HepG2 (cell line): ENCODE data around the gene AIFM1. TPM values are rescaled to one million over a fixed set of nuclear protein-coding genes. Genes with fewer than 3 reads are reported as not detected.

Experiments used
- CHD4 ChIP-seq: fragments of 200-600 bp; sonication (generic); IDR thresholded peaks from 2 replicates; pipeline ENCODE4 v1.7.0; 2017; ENCODE audit warnings: mild to moderate bottlenecking, low read length, borderline replicate concordance
- DR1 ChIP-seq: sonication (generic); formaldehyde crosslinking; IDR thresholded peaks from 2 replicates; pipeline ENCODE4 v1.8.0; 2021; ENCODE audit warnings: mild to moderate bottlenecking, missing genetic modification reagents, inconsistent platforms
- HMGA1 ChIP-seq: sonication (generic); formaldehyde crosslinking; conservative IDR thresholded peaks from 2 replicates; pipeline ENCODE4 v1.4.0; 2020; ENCODE audit warnings: missing genetic modification reagents
- HNRNPUL1 ChIP-seq: fragments of 200-400 bp; formaldehyde crosslinking; IDR thresholded peaks from 2 replicates; pipeline ENCODE4 v1.6.1; 2017; ENCODE audit warnings: low read depth, mild to moderate bottlenecking, low read length, moderate library complexity
- IRF2 ChIP-seq: IDR thresholded peaks from 2 replicates; pipeline ENCODE4 v1.6.1; 2018; ENCODE audit warnings: missing genetic modification reagents, missing compliant biosample characterization
- KDM5A ChIP-seq: fragments of 200-600 bp; sonication (generic); IDR thresholded peaks from 2 replicates; pipeline ENCODE4 v1.7.0; 2018; ENCODE audit warnings: antibody characterized with exemption, mild to moderate bottlenecking, low read length, borderline replicate concordance
- MBNL3 ChIP-seq: fragments of 250-450 bp; sonication (Bioruptor Pico); conservative IDR thresholded peaks from 2 replicates; pipeline ENCODE4 v1.8.0; 2022; ENCODE audit warnings: mild to moderate bottlenecking, inconsistent platforms
- RFX1 ChIP-seq: fragments of 450-650 bp; IDR thresholded peaks from 2 replicates; pipeline ENCODE4 v1.6.1; 2017
- RFXANK ChIP-seq: IDR thresholded peaks from 2 replicates; pipeline ENCODE4 v1.6.1; 2016
- ZFP37 ChIP-seq: sonication (generic); formaldehyde crosslinking; IDR thresholded peaks from 2 replicates; pipeline ENCODE4 v1.4.0; 2020; ENCODE audit warnings: missing genetic modification reagents, borderline replicate concordance
- ZNF143 ChIP-seq: sonication (generic); formaldehyde crosslinking; IDR thresholded peaks from 2 replicates; pipeline ENCODE4 v1.4.0; 2020; ENCODE audit warnings: missing genetic modification reagents
- ZNF589 ChIP-seq: sonication (generic); formaldehyde crosslinking; conservative IDR thresholded peaks from 2 replicates; pipeline ENCODE4 v1.8.0; 2022; ENCODE audit warnings: mild to moderate bottlenecking, moderate library complexity, missing genetic modification reagents
- ZNF713 ChIP-seq: sonication (generic); formaldehyde crosslinking; IDR thresholded peaks from 2 replicates; pipeline ENCODE4 v1.4.0; 2020; ENCODE audit warnings: mild to moderate bottlenecking, missing genetic modification reagents
- ZNF850 ChIP-seq: sonication (generic); formaldehyde crosslinking; conservative IDR thresholded peaks from 2 replicates; pipeline ENCODE4 v1.9.0; 2021; ENCODE audit warnings: mild to moderate bottlenecking, missing genetic modification reagents
- polyA plus RNA-seq, 8 experiments: library from polyadenylated mRNA; depleted of rRNA in 3 of 8; stranded (reverse) in 7 of 8; unstranded in 1 of 8; fragments of >200 nt; fragmentation: Illumina TruSeq in 4 of 8; extraction: Trizol in 4 of 8; gene quantifications; 2 replicates each; pipeline versions ENCODE4 v1.2.1 to v1.2.3, GENCODE V29; 2011 to 2016; ENCODE audit warnings: low read depth in 4 of 8, missing spikeins in 1 of 8, mixed read lengths in 1 of 8; ENCODE audit not compliant: insufficient read depth in 1 of 8
- total RNA-seq, 5 experiments: library from RNA; depleted of rRNA; stranded (reverse); fragments of >200 nt; fragmentation: Illumina TruSeq; extraction: Trizol; gene quantifications; 2 replicates each; pipeline ENCODE4 v1.2.3, GENCODE V29; 2016; ENCODE audit warnings: low read depth in 1 of 5
- TF ChIP-seq, protein P1 (sequence below): IDR thresholded peaks from 2 replicates; pipeline ENCODE4 v1.6.1; 2016; ENCODE audit warnings: low read depth, missing genetic modification reagents, missing compliant biosample characterization
- TF ChIP-seq, protein P2 (sequence below): sonication (generic); formaldehyde crosslinking; IDR thresholded peaks from 2 replicates; pipeline ENCODE4 v1.9.0; 2022; ENCODE audit warnings: missing genetic modification reagents, mild to moderate bottlenecking, borderline replicate concordance
- TF ChIP-seq, protein P3 (sequence below): sonication (generic); formaldehyde crosslinking; IDR thresholded peaks from 2 replicates; pipeline ENCODE4; 2020; ENCODE audit warnings: missing genetic modification reagents, mild to moderate bottlenecking, borderline replicate concordance

The AIFM1 gene
- total and polyA plus RNA-seq, 2 of the 13 experiments (the other 11 are each of a cell fraction or from before 2014, with no cell fraction given): 42.8 to 46.9 TPM

DNA sequence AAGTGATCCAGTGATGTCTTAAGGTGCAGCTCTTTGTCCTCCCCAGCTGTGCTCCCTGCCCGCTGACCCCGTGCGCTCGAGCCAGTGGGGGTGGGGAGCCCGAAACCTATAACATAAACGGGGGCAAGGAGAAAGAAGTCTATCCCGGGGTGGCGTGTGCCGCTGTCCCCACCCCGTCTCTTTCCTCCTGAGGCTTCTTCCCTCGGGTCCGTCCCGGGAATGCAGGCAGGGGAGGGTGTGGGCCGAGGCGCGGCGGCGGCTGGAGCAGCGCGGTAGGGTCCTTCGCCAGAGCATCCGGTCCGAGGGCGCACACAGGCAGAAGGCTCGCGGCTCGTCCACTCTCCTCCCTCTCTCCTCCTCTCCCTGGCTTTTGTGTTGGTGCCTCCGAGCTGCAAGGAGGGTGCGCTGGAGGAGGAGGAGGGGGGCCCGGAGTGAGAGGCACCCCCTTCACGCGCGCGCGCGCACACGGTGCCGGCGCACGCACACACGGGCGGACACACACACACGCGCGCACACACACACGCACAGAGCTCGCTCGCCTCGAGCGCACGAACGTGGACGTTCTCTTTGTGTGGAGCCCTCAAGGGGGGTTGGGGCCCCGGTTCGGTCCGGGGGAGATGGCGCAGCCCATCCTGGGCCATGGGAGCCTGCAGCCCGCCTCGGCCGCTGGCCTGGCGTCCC is 5.9 kb upstream of the AIFM1 start, which contains the start of gene RAB33A (continued):
- TF ChIP-seq, protein P1, sequence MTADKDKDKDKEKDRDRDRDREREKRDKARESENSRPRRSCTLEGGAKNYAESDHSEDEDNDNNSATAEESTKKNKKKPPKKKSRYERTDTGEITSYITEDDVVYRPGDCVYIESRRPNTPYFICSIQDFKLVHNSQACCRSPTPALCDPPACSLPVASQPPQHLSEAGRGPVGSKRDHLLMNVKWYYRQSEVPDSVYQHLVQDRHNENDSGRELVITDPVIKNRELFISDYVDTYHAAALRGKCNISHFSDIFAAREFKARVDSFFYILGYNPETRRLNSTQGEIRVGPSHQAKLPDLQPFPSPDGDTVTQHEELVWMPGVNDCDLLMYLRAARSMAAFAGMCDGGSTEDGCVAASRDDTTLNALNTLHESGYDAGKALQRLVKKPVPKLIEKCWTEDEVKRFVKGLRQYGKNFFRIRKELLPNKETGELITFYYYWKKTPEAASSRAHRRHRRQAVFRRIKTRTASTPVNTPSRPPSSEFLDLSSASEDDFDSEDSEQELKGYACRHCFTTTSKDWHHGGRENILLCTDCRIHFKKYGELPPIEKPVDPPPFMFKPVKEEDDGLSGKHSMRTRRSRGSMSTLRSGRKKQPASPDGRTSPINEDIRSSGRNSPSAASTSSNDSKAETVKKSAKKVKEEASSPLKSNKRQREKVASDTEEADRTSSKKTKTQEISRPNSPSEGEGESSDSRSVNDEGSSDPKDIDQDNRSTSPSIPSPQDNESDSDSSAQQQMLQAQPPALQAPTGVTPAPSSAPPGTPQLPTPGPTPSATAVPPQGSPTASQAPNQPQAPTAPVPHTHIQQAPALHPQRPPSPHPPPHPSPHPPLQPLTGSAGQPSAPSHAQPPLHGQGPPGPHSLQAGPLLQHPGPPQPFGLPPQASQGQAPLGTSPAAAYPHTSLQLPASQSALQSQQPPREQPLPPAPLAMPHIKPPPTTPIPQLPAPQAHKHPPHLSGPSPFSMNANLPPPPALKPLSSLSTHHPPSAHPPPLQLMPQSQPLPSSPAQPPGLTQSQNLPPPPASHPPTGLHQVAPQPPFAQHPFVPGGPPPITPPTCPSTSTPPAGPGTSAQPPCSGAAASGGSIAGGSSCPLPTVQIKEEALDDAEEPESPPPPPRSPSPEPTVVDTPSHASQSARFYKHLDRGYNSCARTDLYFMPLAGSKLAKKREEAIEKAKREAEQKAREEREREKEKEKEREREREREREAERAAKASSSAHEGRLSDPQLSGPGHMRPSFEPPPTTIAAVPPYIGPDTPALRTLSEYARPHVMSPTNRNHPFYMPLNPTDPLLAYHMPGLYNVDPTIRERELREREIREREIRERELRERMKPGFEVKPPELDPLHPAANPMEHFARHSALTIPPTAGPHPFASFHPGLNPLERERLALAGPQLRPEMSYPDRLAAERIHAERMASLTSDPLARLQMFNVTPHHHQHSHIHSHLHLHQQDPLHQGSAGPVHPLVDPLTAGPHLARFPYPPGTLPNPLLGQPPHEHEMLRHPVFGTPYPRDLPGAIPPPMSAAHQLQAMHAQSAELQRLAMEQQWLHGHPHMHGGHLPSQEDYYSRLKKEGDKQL (CRISPR knock-in tag): no peak
- TF ChIP-seq MBNL3 (CRISPR knock-in tag) (no peak), ZNF143 (CRISPR knock-in tag) (no peak), ZNF850 (CRISPR knock-in tag) (no peak), ZNF713 (no peak), HNRNPUL1 (no peak), HMGA1 (CRISPR knock-in tag) (no peak), CHD4 (no peak), RFXANK (CRISPR knock-in tag) (no peak), ZNF589 (no peak), DR1 (CRISPR knock-in tag) (no peak), IRF2 (CRISPR knock-in tag) (no peak), RFX1 (no peak), KDM5A (no peak), ZFP37 (CRISPR knock-in tag) (no peak)
- TF ChIP-seq, protein P2, sequence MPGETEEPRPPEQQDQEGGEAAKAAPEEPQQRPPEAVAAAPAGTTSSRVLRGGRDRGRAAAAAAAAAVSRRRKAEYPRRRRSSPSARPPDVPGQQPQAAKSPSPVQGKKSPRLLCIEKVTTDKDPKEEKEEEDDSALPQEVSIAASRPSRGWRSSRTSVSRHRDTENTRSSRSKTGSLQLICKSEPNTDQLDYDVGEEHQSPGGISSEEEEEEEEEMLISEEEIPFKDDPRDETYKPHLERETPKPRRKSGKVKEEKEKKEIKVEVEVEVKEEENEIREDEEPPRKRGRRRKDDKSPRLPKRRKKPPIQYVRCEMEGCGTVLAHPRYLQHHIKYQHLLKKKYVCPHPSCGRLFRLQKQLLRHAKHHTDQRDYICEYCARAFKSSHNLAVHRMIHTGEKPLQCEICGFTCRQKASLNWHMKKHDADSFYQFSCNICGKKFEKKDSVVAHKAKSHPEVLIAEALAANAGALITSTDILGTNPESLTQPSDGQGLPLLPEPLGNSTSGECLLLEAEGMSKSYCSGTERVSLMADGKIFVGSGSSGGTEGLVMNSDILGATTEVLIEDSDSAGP (CRISPR knock-in tag): peak; percentile 27; the same call in 1 of the 2 replicates
- TF ChIP-seq, protein P3, sequence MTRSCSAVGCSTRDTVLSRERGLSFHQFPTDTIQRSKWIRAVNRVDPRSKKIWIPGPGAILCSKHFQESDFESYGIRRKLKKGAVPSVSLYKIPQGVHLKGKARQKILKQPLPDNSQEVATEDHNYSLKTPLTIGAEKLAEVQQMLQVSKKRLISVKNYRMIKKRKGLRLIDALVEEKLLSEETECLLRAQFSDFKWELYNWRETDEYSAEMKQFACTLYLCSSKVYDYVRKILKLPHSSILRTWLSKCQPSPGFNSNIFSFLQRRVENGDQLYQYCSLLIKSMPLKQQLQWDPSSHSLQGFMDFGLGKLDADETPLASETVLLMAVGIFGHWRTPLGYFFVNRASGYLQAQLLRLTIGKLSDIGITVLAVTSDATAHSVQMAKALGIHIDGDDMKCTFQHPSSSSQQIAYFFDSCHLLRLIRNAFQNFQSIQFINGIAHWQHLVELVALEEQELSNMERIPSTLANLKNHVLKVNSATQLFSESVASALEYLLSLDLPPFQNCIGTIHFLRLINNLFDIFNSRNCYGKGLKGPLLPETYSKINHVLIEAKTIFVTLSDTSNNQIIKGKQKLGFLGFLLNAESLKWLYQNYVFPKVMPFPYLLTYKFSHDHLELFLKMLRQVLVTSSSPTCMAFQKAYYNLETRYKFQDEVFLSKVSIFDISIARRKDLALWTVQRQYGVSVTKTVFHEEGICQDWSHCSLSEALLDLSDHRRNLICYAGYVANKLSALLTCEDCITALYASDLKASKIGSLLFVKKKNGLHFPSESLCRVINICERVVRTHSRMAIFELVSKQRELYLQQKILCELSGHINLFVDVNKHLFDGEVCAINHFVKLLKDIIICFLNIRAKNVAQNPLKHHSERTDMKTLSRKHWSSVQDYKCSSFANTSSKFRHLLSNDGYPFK: no peak
